Measurements from ENCODE around the gene HTRA3. TPM values are rescaled to one million over a fixed set of nuclear protein-coding genes. Genes with fewer than 3 reads are reported as not detected.

The HTRA3 gene
- total RNA-seq, 1 experiment from 2014 or later = 2.3 TPM

GRCh38 chr4:8228319-8229250 is 41.0 kb upstream of the HTRA3 start (continued):
- TF ChIP-seq HMGXB4 (CRISPR knock-in tag; IDR thresholded peaks at IDR 0.05) (no peak), HMGA2 (CRISPR knock-in tag; IDR thresholded peaks at IDR 0.05) (no peak)

DNA sequence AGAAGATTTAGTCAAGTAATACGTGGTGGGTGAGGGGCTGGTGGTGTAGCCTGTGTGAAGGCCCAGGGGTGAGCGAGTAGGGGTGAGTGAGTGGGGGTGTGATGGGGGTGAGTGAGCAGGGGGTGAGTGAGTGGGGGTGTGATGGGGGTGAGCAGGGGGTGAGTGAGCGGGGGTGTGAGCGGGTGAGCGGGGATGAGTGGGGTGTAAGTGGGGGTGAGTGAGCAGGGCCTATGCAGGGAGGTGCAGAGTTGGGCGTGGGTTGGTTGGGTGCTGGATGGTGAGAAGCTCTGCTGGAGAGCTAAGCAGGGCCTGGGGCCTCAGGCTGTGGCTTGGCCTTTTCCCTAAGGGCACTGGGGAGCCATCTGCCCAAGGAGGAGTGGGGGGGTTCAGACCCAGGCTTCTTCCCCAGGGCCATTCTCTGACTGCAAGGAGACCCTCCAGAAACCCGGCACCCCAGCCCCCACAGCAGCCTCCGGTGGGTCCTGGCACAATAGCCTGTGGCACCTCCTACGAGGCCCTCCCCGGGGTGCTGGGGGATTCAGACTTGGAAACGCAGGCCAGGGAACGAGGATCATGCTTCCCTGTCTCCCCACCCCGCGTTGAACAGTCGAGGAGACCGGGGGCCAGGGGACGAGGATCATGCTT is 40.1 kb upstream of the HTRA3 start:
- Mint-ChIP-seq H3K27ac (no peak overlapping the region), H3K27me3 (ENCODE audit: low read depth) (no peaks in the 10 kb centered on the region), H3K4me1 (peaks cover 18% of the 10 kb centered on the region), H3K9me3 (no peaks in the 10 kb centered on the region), H3K4me3 (no peak overlapping the region), H3K36me3 (no peaks in the 10 kb centered on the region)
- DNase-seq (ENCODE audit: low spot score) (no peak), ATAC-seq (no peak)
- POLR2A ChIA-PET = no interaction called here
- CTCF ChIA-PET = interaction anchor here (0.7 to 6.5 kb wide), 6 partner anchors 9 to 181 kb away, joined by 3 to 55 read pairs (median 4); no protein-coding TSS in a partner anchor
- TF ChIP-seq, protein P1, sequence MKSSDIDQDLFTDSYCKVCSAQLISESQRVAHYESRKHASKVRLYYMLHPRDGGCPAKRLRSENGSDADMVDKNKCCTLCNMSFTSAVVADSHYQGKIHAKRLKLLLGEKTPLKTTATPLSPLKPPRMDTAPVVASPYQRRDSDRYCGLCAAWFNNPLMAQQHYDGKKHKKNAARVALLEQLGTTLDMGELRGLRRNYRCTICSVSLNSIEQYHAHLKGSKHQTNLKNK (CRISPR knock-in tag; IDR thresholded peaks at IDR 0.05) = no peak
- TF ChIP-seq, protein P2, sequence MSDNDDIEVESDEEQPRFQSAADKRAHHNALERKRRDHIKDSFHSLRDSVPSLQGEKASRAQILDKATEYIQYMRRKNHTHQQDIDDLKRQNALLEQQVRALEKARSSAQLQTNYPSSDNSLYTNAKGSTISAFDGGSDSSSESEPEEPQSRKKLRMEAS (CRISPR knock-in tag; IDR thresholded peaks at IDR 0.05) = no peak
- TF ChIP-seq PRRX2 (CRISPR knock-in tag; IDR thresholded peaks at IDR 0.05) (no peak), SMAD3 (CRISPR knock-in tag; IDR thresholded peaks at IDR 0.05; ENCODE audit: borderline replicate concordance) (no peak), ELF4 (CRISPR knock-in tag; IDR thresholded peaks at IDR 0.05; ENCODE audit: low read depth) (no peak), ESRRA (CRISPR knock-in tag; IDR thresholded peaks at IDR 0.05; ENCODE audit: borderline replicate concordance) (no peak), CTCF (IDR thresholded peaks at IDR 0.05) (no peak), CREB1 (CRISPR knock-in tag; IDR thresholded peaks at IDR 0.05) (no peak), NFE2L1 (CRISPR knock-in tag; IDR thresholded peaks at IDR 0.05) (no peak), ZNF281 (CRISPR knock-in tag; IDR thresholded peaks at IDR 0.05) (no peak), NFATC4 (CRISPR knock-in tag; IDR thresholded peaks at IDR 0.05) (no peak), CREM (CRISPR knock-in tag; IDR thresholded peaks at IDR 0.05) (no peak)
- TF ChIP-seq, protein P3, sequence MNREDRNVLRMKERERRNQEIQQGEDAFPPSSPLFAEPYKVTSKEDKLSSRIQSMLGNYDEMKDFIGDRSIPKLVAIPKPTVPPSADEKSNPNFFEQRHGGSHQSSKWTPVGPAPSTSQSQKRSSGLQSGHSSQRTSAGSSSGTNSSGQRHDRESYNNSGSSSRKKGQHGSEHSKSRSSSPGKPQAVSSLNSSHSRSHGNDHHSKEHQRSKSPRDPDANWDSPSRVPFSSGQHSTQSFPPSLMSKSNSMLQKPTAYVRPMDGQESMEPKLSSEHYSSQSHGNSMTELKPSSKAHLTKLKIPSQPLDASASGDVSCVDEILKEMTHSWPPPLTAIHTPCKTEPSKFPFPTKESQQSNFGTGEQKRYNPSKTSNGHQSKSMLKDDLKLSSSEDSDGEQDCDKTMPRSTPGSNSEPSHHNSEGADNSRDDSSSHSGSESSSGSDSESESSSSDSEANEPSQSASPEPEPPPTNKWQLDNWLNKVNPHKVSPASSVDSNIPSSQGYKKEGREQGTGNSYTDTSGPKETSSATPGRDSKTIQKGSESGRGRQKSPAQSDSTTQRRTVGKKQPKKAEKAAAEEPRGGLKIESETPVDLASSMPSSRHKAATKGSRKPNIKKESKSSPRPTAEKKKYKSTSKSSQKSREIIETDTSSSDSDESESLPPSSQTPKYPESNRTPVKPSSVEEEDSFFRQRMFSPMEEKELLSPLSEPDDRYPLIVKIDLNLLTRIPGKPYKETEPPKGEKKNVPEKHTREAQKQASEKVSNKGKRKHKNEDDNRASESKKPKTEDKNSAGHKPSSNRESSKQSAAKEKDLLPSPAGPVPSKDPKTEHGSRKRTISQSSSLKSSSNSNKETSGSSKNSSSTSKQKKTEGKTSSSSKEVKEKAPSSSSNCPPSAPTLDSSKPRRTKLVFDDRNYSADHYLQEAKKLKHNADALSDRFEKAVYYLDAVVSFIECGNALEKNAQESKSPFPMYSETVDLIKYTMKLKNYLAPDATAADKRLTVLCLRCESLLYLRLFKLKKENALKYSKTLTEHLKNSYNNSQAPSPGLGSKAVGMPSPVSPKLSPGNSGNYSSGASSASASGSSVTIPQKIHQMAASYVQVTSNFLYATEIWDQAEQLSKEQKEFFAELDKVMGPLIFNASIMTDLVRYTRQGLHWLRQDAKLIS (CRISPR knock-in tag; IDR thresholded peaks at IDR 0.05; ENCODE audit: borderline replicate concordance) = no peak
- TF ChIP-seq, protein P4, sequence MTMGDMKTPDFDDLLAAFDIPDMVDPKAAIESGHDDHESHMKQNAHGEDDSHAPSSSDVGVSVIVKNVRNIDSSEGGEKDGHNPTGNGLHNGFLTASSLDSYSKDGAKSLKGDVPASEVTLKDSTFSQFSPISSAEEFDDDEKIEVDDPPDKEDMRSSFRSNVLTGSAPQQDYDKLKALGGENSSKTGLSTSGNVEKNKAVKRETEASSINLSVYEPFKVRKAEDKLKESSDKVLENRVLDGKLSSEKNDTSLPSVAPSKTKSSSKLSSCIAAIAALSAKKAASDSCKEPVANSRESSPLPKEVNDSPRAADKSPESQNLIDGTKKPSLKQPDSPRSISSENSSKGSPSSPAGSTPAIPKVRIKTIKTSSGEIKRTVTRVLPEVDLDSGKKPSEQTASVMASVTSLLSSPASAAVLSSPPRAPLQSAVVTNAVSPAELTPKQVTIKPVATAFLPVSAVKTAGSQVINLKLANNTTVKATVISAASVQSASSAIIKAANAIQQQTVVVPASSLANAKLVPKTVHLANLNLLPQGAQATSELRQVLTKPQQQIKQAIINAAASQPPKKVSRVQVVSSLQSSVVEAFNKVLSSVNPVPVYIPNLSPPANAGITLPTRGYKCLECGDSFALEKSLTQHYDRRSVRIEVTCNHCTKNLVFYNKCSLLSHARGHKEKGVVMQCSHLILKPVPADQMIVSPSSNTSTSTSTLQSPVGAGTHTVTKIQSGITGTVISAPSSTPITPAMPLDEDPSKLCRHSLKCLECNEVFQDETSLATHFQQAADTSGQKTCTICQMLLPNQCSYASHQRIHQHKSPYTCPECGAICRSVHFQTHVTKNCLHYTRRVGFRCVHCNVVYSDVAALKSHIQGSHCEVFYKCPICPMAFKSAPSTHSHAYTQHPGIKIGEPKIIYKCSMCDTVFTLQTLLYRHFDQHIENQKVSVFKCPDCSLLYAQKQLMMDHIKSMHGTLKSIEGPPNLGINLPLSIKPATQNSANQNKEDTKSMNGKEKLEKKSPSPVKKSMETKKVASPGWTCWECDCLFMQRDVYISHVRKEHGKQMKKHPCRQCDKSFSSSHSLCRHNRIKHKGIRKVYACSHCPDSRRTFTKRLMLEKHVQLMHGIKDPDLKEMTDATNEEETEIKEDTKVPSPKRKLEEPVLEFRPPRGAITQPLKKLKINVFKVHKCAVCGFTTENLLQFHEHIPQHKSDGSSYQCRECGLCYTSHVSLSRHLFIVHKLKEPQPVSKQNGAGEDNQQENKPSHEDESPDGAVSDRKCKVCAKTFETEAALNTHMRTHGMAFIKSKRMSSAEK (CRISPR knock-in tag; IDR thresholded peaks at IDR 0.05; ENCODE audit: borderline replicate concordance) = no peak
- TF ChIP-seq, protein P5, sequence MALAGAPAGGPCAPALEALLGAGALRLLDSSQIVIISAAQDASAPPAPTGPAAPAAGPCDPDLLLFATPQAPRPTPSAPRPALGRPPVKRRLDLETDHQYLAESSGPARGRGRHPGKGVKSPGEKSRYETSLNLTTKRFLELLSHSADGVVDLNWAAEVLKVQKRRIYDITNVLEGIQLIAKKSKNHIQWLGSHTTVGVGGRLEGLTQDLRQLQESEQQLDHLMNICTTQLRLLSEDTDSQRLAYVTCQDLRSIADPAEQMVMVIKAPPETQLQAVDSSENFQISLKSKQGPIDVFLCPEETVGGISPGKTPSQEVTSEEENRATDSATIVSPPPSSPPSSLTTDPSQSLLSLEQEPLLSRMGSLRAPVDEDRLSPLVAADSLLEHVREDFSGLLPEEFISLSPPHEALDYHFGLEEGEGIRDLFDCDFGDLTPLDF (CRISPR knock-in tag; IDR thresholded peaks at IDR 0.05) = no peak
